Measurements from ENCODE around the gene ERC2. TPM values are rescaled to one million over a fixed set of nuclear protein-coding genes. Genes with fewer than 3 reads are reported as not detected.

The ERC2 gene
- polyA plus RNA-seq, 3 donors = not detected

DNA sequence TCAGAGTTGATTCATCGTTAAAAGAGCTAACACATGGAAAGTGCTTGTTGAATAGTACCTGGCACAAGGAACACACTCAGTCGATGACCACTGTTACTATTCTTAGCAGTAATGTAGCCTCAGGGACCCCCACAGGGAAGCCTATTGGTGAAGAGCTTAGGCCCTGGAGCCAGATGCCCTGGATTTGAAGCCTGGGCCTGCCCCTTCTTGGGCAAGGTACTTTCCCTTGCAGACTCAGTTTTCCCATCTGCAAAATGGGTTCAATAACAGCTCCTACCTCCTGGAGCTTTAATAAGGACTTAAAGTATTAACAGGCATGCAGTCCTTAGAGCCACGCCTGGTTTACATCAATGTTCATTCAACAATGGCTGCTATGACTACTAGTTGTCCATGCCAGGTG is 884.2 kb downstream of the ERC2 start:
- H3K36me3 Mint-ChIP-seq = no peaks in the 10 kb centered on the region
- TF ChIP-seq CTCF (IDR thresholded peaks at IDR 0.05) = no peak
- Histone ChIP-seq H4K20me1 (ENCODE audit: insufficient read depth, low read length) (no peaks in the 10 kb centered on the region), H3K79me2 (ENCODE audit: insufficient read depth, low read length) (no peaks in the 10 kb centered on the region), H3K36me3 (replicated peaks in 1 of 2; ENCODE audit: control insufficient read depth in 1 of 2, insufficient read depth in 2 of 2, low read length in 2 of 2) (no peaks in the 10 kb centered on the region), H3K4me3 (replicated peaks in 1 of 3; ENCODE audit: low read depth in 2 of 3, low read length in 3 of 3) (no peak overlapping the region), H3K27ac (ENCODE audit: low read depth in 1 of 2, low read length in 2 of 2) (no peak overlapping the region), H3K4me1 (ENCODE audit: control insufficient read depth in 1 of 2, insufficient read depth in 2 of 2, low read length in 2 of 2) (no peaks in the 10 kb centered on the region), H3K9ac (ENCODE audit: insufficient read depth, low read length, poor library complexity, severe bottlenecking) (no peak overlapping the region), H3K4me2 (replicated peaks; ENCODE audit: extremely low read depth, low read length, poor library complexity, severe bottlenecking) (no peak overlapping the region), H3K9me3 (replicated peaks in 1 of 2; ENCODE audit: control insufficient read depth in 1 of 2, insufficient read depth in 1 of 2, low read length in 2 of 2) (no peaks in the 10 kb centered on the region), H3K27me3 (ENCODE audit: control insufficient read depth in 2 of 2, insufficient read depth in 2 of 2, low read length in 2 of 2) (no peaks in the 10 kb centered on the region), H2AFZ (ENCODE audit: insufficient read depth, low read depth, low read length, poor library complexity, severe bottlenecking) (no peak overlapping the region)
- no peak for DNase-seq
- H3K4me3 Mint-ChIP-seq = no peak overlapping the region
- H3K27me3 Mint-ChIP-seq (ENCODE audit: low read depth in 3 of 3) = peaks cover 1 to 7% (median 3%) of the 10 kb centered on the region in 3 donors
- peaks cover 5% of the 10 kb centered on the region for H3K4me1 Mint-ChIP-seq
- H3K9me3 Mint-ChIP-seq = peaks cover 0 to 4% (median 3%) of the 10 kb centered on the region in 7 donors
- WGBS (ENCODE audit: insufficient coverage) = 96% methylated on average over 3 of the region's 3 CpGs
- intact Hi-C loops (cut with micrococcal nuclease) = no loop called here
- no peak overlapping the region for H3K27ac Mint-ChIP-seq

DNA sequence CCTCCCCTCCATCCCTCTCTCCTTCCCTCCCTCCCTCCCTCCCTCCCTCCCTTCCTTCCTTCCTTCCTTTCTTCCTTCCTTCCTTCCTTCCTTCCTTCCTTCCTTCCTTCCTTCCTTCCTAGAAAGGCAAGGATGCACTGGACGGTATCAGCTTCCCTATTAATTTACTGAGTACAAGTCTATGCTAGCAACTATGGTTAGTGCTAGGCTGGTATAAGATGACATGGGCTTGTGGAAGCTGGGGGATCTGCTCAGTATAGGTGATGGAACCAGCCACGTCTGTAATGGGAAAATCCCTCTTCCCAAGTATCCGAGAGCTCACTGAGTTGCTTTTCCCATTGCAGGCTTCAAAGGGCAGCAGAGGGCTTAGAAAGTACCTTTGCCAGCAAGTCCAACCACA is 884.8 kb downstream of the ERC2 start:
- TF ChIP-seq CTCF (IDR thresholded peaks at IDR 0.05) = no peak
- Mint-ChIP-seq H3K36me3 (no peaks in the 10 kb centered on the region), H3K27ac (no peak overlapping the region), H3K27me3 (ENCODE audit: low read depth in 3 of 3) (peaks cover 1 to 8% (median 6%) of the 10 kb centered on the region in 3 donors), H3K4me3 (no peak overlapping the region), H3K9me3 (peaks cover 0 to 7% (median 4%) of the 10 kb centered on the region in 7 donors), H3K4me1 (peaks cover 5% of the 10 kb centered on the region)
- Histone ChIP-seq H3K4me2 (replicated peaks; ENCODE audit: extremely low read depth, low read length, poor library complexity, severe bottlenecking) (no peak overlapping the region), H3K27me3 (ENCODE audit: control insufficient read depth in 2 of 2, insufficient read depth in 2 of 2, low read length in 2 of 2) (no peaks in the 10 kb centered on the region), H3K4me1 (ENCODE audit: control insufficient read depth in 1 of 2, insufficient read depth in 2 of 2, low read length in 2 of 2) (no peaks in the 10 kb centered on the region), H4K20me1 (ENCODE audit: insufficient read depth, low read length) (no peaks in the 10 kb centered on the region), H3K36me3 (replicated peaks in 1 of 2; ENCODE audit: control insufficient read depth in 1 of 2, insufficient read depth in 2 of 2, low read length in 2 of 2) (no peaks in the 10 kb centered on the region), H3K9me3 (replicated peaks in 1 of 2; ENCODE audit: control insufficient read depth in 1 of 2, insufficient read depth in 1 of 2, low read length in 2 of 2) (no peaks in the 10 kb centered on the region), H3K79me2 (ENCODE audit: insufficient read depth, low read length) (no peaks in the 10 kb centered on the region), H2AFZ (ENCODE audit: insufficient read depth, low read depth, low read length, poor library complexity, severe bottlenecking) (no peak overlapping the region), H3K9ac (ENCODE audit: insufficient read depth, low read length, poor library complexity, severe bottlenecking) (no peak overlapping the region), H3K4me3 (replicated peaks in 1 of 3; ENCODE audit: low read depth in 2 of 3, low read length in 3 of 3) (no peak overlapping the region), H3K27ac (ENCODE audit: low read depth in 1 of 2, low read length in 2 of 2) (no peak overlapping the region)
- DNase-seq = no peak
- intact Hi-C loops (cut with micrococcal nuclease) = no loop called here
- 92% methylated on average over 2 of the region's 3 CpGs for WGBS (ENCODE audit: insufficient coverage)

Measured in CD14-positive monocyte (primary cell).